Measurements from ENCODE around the gene BTBD9. TPM values are rescaled to one million over a fixed set of nuclear protein-coding genes. Genes with fewer than 3 reads are reported as not detected.
"Not testable (repeated sequence)": the region's sequence is repeated elsewhere in the genome, so short reads cannot be mapped to it uniquely, and the experiment has no call there.

BTBD9 gene
- polyA plus RNA-seq, 1 experiment = 5.4 TPM

DNA sequence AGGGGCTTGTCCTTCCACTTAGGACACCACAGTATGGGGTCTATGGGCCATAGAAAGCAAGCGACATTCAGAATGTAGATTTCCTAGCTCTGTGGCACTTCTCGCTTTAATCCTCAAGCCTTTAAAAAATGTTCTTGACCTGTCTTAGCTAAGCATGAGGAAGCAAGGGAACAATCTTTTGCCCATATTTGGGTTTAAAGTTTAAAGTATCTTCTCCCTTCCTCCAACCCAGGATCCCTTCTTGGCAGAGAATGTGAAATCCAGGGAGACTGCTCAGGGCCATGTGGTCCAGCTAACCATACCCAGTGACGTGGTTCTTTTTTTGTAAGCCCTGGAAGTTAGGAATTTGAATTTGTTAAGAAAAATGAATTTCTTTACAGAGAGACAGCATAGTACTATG is 289.9 kb downstream of the BTBD9 start:
- TF ChIP-seq, protein P1, sequence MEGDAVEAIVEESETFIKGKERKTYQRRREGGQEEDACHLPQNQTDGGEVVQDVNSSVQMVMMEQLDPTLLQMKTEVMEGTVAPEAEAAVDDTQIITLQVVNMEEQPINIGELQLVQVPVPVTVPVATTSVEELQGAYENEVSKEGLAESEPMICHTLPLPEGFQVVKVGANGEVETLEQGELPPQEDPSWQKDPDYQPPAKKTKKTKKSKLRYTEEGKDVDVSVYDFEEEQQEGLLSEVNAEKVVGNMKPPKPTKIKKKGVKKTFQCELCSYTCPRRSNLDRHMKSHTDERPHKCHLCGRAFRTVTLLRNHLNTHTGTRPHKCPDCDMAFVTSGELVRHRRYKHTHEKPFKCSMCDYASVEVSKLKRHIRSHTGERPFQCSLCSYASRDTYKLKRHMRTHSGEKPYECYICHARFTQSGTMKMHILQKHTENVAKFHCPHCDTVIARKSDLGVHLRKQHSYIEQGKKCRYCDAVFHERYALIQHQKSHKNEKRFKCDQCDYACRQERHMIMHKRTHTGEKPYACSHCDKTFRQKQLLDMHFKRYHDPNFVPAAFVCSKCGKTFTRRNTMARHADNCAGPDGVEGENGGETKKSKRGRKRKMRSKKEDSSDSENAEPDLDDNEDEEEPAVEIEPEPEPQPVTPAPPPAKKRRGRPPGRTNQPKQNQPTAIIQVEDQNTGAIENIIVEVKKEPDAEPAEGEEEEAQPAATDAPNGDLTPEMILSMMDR (IDR thresholded peaks at IDR 0.05; ENCODE audit: insufficient read depth, low read depth, low read length) = no peak
- no peaks in the 10 kb centered on the region for H3K36me3 ChIP-seq (ENCODE audit: control insufficient read depth, insufficient read depth, low read length)
- POLR2A ChIA-PET = interaction anchor here (0.6 kb wide), 1 partner anchor 221 kb away, joined by 3 read pairs; no protein-coding TSS in a partner anchor
- DNase-seq (ENCODE audit: low read depth) = no peak
- H3K27me3 ChIP-seq (ENCODE audit: control insufficient read depth, insufficient read depth, low read length) = no peaks in the 10 kb centered on the region
- no peak overlapping the region for H3K4me3 ChIP-seq (ENCODE audit: low read depth, low read length)
- CTCF ChIA-PET = interaction anchor here (1.5 kb wide), 1 partner anchor 11 kb away, joined by 5 read pairs; no protein-coding TSS in a partner anchor

DNA sequence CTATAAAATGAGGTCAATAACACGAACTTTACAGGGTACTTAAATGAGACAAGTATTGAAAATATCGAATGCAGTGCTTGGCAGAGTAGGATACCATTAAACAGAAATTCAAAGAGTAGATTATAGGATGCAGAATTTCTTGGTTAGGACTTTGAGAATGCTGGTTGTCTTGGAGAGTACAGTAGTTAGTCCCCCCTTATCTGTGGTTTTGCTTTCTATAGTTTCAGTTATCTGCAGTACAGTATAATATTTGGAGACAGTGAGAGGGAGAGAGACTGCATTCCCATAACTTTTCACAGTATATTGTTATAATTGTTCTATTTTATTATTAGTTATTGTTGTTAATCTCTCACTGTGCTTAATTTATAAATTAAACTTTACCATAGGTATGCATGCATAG is 290.5 kb downstream of the BTBD9 start:
- no peaks in the 10 kb centered on the region for H3K36me3 ChIP-seq (ENCODE audit: control insufficient read depth, insufficient read depth, low read length)
- DNase-seq (ENCODE audit: low read depth) = no peak
- no peaks in the 10 kb centered on the region for H3K27me3 ChIP-seq (ENCODE audit: control insufficient read depth, insufficient read depth, low read length)
- ChIA-PET CTCF (interaction anchor here (1.5 kb wide), 1 partner anchor 11 kb away, joined by 5 read pairs; no protein-coding TSS in a partner anchor), POLR2A (no interaction called here)
- TF ChIP-seq, protein P1 (IDR thresholded peaks at IDR 0.05; ENCODE audit: insufficient read depth, low read depth, low read length) = no peak
- H3K4me3 ChIP-seq (ENCODE audit: low read depth, low read length) = no peak overlapping the region

DNA sequence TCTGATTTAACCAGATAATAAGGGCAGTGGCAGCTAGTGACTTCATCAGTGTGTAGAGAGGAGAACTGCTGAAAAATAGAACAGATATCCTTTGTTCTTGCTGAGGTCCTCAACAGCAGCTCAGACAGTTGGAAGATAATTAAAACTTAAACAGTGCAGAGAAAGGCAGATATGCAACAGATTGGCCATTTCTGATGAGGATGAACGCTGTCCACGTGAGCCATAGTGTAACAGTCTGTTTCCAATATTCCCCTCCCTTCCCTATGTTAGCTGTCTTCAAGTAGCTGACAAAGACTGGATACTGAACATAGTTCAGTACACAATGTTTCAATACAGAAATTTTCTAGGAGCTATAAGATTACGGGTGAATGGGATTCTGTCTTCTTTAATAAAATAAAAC is 291.4 kb downstream of the BTBD9 start:
- Histone ChIP-seq H3K4me3 (ENCODE audit: low read depth, low read length) (no peak overlapping the region), H3K36me3 (ENCODE audit: control insufficient read depth, insufficient read depth, low read length) (no peaks in the 10 kb centered on the region), H3K27me3 (ENCODE audit: control insufficient read depth, insufficient read depth, low read length) (no peaks in the 10 kb centered on the region)
- TF ChIP-seq, protein P1 (IDR thresholded peaks at IDR 0.05; ENCODE audit: insufficient read depth, low read depth, low read length) = no peak
- ChIA-PET CTCF (interaction anchor here (0.7 kb wide), 1 partner anchor 77 kb away, joined by 3 read pairs; no protein-coding TSS in a partner anchor), POLR2A (no interaction called here)
- DNase-seq (ENCODE audit: low read depth) = no peak

DNA sequence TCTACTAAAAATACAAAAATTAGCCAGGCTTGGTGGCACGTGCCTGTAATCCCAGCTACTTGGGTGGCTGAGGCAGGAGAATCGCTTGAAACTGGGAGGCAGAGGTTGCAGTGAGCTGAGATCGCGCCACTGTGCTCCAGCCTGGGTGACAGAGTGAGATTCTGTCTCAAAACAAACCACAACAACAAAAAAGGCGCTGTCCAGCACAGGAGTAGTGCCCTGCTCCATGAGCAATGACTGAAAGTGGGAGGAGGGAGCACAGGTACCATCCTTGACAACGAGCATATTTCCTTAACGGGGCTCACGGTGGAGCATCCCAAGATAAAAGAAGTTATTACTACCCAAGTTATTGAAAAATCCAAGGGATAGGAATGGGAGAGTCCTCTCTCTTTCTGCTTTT is 291.9 kb downstream of the BTBD9 start:
- H3K4me3 ChIP-seq (ENCODE audit: low read depth, low read length); POLR2A ChIA-PET; H3K36me3 ChIP-seq (ENCODE audit: control insufficient read depth, insufficient read depth, low read length); DNase-seq (ENCODE audit: low read depth); H3K27me3 ChIP-seq (ENCODE audit: control insufficient read depth, insufficient read depth, low read length): not testable (repeated sequence)
- CTCF ChIA-PET = interaction anchor here (0.7 kb wide), 1 partner anchor 78 kb away, joined by 3 read pairs; no protein-coding TSS in a partner anchor

DNA sequence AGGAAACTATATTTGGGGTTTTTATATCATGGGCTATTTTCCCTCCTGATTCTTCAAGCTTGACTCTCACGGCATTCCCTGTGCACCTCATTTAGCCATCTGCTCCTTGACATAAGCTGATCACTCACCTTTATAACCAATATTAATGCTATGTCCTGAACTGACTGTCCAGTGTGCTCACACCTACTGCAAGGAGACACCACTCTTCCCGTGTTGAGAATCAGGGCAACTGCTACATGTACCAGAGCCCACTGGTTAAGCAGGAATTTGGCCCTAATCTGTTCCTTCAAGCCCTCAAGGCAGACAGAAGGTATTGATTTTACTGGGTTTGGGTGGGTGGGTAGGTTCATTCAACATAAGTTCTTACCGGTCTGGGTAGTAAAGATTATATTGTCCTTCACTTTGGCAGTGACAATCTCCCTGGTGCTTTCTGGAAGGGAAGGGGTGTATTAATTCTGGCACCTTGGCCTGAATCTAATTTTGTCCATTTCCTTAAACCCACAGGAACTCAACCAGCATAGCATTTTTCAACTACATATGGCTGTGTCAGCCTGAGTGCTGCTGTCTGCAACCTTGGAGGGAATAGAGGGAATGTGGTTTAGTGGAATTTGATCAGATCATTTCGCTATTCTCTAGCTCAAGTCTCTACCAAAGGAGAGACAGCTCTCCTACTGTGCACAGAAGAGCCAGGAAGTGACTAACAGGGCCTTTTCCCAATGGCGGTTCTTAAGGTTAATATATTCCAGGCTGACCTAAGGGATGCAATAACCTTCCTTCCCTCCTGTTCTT is 293.2 kb downstream of the BTBD9 start:
- CTCF ChIA-PET = no interaction called here
- no peak overlapping the region for H3K4me3 ChIP-seq (ENCODE audit: low read depth, low read length)
- TF ChIP-seq, protein P1 (IDR thresholded peaks at IDR 0.05; ENCODE audit: insufficient read depth, low read depth, low read length) = no peak

More for the DNA sequence above, 293.2 kb downstream of the BTBD9 start:
- DNase-seq (ENCODE audit: low read depth) = peak; percentile 82
- no peaks in the 10 kb centered on the region for H3K27me3 ChIP-seq (ENCODE audit: control insufficient read depth, insufficient read depth, low read length)
- H3K36me3 ChIP-seq (ENCODE audit: control insufficient read depth, insufficient read depth, low read length) = no peaks in the 10 kb centered on the region
- POLR2A ChIA-PET = no interaction called here

Measured in BJ (cell line).